HG03558 (cell line): ENCODE data around the gene TAX1BP1.

Source experiments
- ATAC-seq: cut with Tn5 transposase; IDR thresholded peaks from one replicate; pipeline ENCODE4 v1.9.1; 2021; ENCODE audit warnings: moderate number of reproducible peaks; ENCODE audit not compliant: unreplicated experiment; ENCODE audit errors: extremely low read depth

Gene TAX1BP1

GRCh38 chr7:27774717-27775328 is 34.9 kb downstream of the TAX1BP1 start:
- no peak for ATAC-seq

GRCh38 chr7:27775782-27776181 is 35.8 kb downstream of the TAX1BP1 start:
- ATAC-seq, result no peak

GRCh38 chr7:27777662-27778061 is 37.7 kb downstream of the TAX1BP1 start:
- ATAC-seq, result no peak

GRCh38 chr7:27779873-27780272 is 39.9 kb downstream of the TAX1BP1 start:
- no peak for ATAC-seq

- ATAC-seq, result no peak
Observed at GRCh38 chr7:27781188-27781587, 41.2 kb downstream of the TAX1BP1 start.

- no peak for ATAC-seq
Observed at GRCh38 chr7:27782849-27783248, 42.9 kb downstream of the TAX1BP1 start.

GRCh38 chr7:27784399-27785053 is 44.6 kb downstream of the TAX1BP1 start:
- ATAC-seq, result no peak

GRCh38 chr7:27788437-27788836 is 48.5 kb downstream of the TAX1BP1 start:
- ATAC-seq, result no peak

- no peak for ATAC-seq
Observed at GRCh38 chr7:27793780-27794179, 53.8 kb downstream of the TAX1BP1 start.

GRCh38 chr7:27795977-27796376 is 56.0 kb downstream of the TAX1BP1 start:
- no peak for ATAC-seq

GRCh38 chr7:27799212-27799611 is 59.2 kb downstream of the TAX1BP1 start:
- no peak for ATAC-seq

GRCh38 chr7:27802999-27803398 is 63.0 kb downstream of the TAX1BP1 start:
- no peak for ATAC-seq

- no peak for ATAC-seq
Observed at GRCh38 chr7:27804139-27804538, 64.2 kb downstream of the TAX1BP1 start.

GRCh38 chr7:27808626-27809025 is 68.7 kb downstream of the TAX1BP1 start:
- ATAC-seq, result no peak

GRCh38 chr7:27810186-27810585 is 70.2 kb downstream of the TAX1BP1 start:
- no peak for ATAC-seq

GRCh38 chr7:27812706-27813105 is 72.7 kb downstream of the TAX1BP1 start:
- no peak for ATAC-seq

GRCh38 chr7:27822245-27822644 is 82.3 kb downstream of the TAX1BP1 start:
- no peak for ATAC-seq

- no peak for ATAC-seq
Observed at GRCh38 chr7:27825891-27826290, 85.9 kb downstream of the TAX1BP1 start.

GRCh38 chr7:27826357-27826756 is 86.4 kb downstream of the TAX1BP1 start:
- no peak for ATAC-seq

- ATAC-seq, result no peak
Observed at GRCh38 chr7:27834179-27834921, 94.4 kb downstream of the TAX1BP1 start.

GRCh38 chr7:27835376-27835775 is 95.4 kb downstream of the TAX1BP1 start:
- no peak for ATAC-seq
